A549 (cell line): ENCODE measurements around the gene LRFN5.

Experiments
- CTCF ChIP-seq: fragments of >200 bp; sonication (Bioruptor Twin); formaldehyde crosslinking; IDR thresholded peaks from 3 replicates; pipeline ENCODE4 v1.5.1; 2016
- JUN ChIP-seq, 2 experiments: fragments of >200 bp; sonication (Bioruptor Twin); formaldehyde crosslinking; IDR thresholded peaks; 2 replicates in 1 of 2; 3 replicates in 1 of 2; pipeline ENCODE4 v1.6.1; 2016 to 2017
- JUNB ChIP-seq: fragments of >200 bp; sonication (Bioruptor Twin); formaldehyde crosslinking; IDR thresholded peaks from 2 replicates; pipeline ENCODE4 v1.6.1; 2016
- MAX ChIP-seq: IDR thresholded peaks from 2 replicates; pipeline ENCODE4 v1.6.1; 2012
- POLR2A ChIP-seq: IDR thresholded peaks from 2 replicates; pipeline ENCODE4 v1.6.1; 2012; ENCODE audit warnings: mild to moderate bottlenecking, low read length
- RFX5 ChIP-seq: fragments of 450-650 bp; IDR thresholded peaks from 2 replicates; pipeline ENCODE4 v1.7.1; 2014; ENCODE audit warnings: antibody characterized with exemption, mild to moderate bottlenecking, moderate library complexity
- SMC3 ChIP-seq: fragments of >200 bp; sonication (Bioruptor Twin); formaldehyde crosslinking; IDR thresholded peaks from 3 replicates; pipeline ENCODE4 v1.6.1; 2018; ENCODE audit warnings: inconsistent platforms
- SREBF2 ChIP-seq: fragments of 450-650 bp; IDR thresholded peaks from 2 replicates; pipeline ENCODE4 v1.6.1; 2014; ENCODE audit warnings: mild to moderate bottlenecking, moderate library complexity

GRCh38 chr14:41859336-41859735 lies 252.7 kb downstream of the LRFN5 start:
- TF ChIP-seq CTCF (no peak), MAX (no peak), SMC3 (no peak), JUNB (no peak), RFX5 (no peak), POLR2A (no peak), JUN (IDR thresholded peaks at IDR 0.05) (no peak), SREBF2 (no peak)
